Astrocyte (in vitro differentiated cells and primary cell): Measurements from ENCODE around the gene JPH4.

Experiments
- EZH2 ChIP-seq: IDR thresholded peaks from 2 replicates; pipeline ENCODE4 v1.6.1; 2012; ENCODE audit warnings: mild to moderate bottlenecking, low read length, inconsistent platforms; ENCODE audit not compliant: insufficient read depth
- TF ChIP-seq, protein P1 (sequence below): IDR thresholded peaks from 2 replicates; pipeline ENCODE4 v1.5.1; 2011; ENCODE audit warnings: low read depth, mild to moderate bottlenecking, inconsistent platforms, low read length, moderate library complexity; ENCODE audit not compliant: insufficient read depth

GRCh38 chr14:23621932-23622730 is 43.5 kb upstream of the JPH4 start:
- TF ChIP-seq, protein P1, sequence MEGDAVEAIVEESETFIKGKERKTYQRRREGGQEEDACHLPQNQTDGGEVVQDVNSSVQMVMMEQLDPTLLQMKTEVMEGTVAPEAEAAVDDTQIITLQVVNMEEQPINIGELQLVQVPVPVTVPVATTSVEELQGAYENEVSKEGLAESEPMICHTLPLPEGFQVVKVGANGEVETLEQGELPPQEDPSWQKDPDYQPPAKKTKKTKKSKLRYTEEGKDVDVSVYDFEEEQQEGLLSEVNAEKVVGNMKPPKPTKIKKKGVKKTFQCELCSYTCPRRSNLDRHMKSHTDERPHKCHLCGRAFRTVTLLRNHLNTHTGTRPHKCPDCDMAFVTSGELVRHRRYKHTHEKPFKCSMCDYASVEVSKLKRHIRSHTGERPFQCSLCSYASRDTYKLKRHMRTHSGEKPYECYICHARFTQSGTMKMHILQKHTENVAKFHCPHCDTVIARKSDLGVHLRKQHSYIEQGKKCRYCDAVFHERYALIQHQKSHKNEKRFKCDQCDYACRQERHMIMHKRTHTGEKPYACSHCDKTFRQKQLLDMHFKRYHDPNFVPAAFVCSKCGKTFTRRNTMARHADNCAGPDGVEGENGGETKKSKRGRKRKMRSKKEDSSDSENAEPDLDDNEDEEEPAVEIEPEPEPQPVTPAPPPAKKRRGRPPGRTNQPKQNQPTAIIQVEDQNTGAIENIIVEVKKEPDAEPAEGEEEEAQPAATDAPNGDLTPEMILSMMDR = no peak
- TF ChIP-seq EZH2 = no peak
